ENCODE measurements around the gene SLC13A3. TPM values are rescaled to one million over a fixed set of nuclear protein-coding genes. Genes with fewer than 3 reads are reported as not detected.

The SLC13A3 gene
- total and polyA plus RNA-seq, 12 donors = 0.13 to 1.2 (median 0.58) TPM

- H3K27me3 ChIP-seq = no peaks in the 10 kb centered on the region
- H3K4me3 ChIP-seq = no peak overlapping the region
- peaks cover 0 to 14% (median 0%) of the 10 kb centered on the region in 11 donors for H3K9me3 ChIP-seq
- H3K27ac ChIP-seq = no peak overlapping the region
- H3K4me1 ChIP-seq = no peaks in the 10 kb centered on the region
- intact Hi-C loops (cut with DNase I) = no loop called here
- no peak for DNase-seq
- no peak for ATAC-seq
- H3K36me3 ChIP-seq = no peaks in the 10 kb centered on the region
- no peak for TF ChIP-seq CTCF (IDR thresholded peaks at IDR 0.05)
- 87 to 93% methylated on average over 4 of the region's 4 CpGs for WGBS, 2 donors
These were observed 9.2 kb upstream of the SLC13A3 start for GRCh38 chr20:46660487-46660886.

- ATAC-seq (no peak), DNase-seq (no peak)
- Histone ChIP-seq H3K36me3 (no peaks in the 10 kb centered on the region), H3K27me3 (peaks cover 0 to 21% (median 8%) of the 10 kb centered on the region in 7 donors), H3K4me1 (no peaks in the 10 kb centered on the region), H3K4me3 (no peak overlapping the region), H3K27ac (no peak overlapping the region), H3K9me3 (peaks cover 0 to 14% (median 0%) of the 10 kb centered on the region in 11 donors)
- no peak for TF ChIP-seq CTCF (IDR thresholded peaks at IDR 0.05)
- 78 to 83% methylated on average over 7 of the region's 7 CpGs for WGBS, 2 donors
- intact Hi-C loops (cut with DNase I) = loop anchor here in 1 of 10 donors (10.0 kb wide), 1 partner anchor 123 kb away; no protein-coding TSS in a partner anchor
These were observed 6.4 kb upstream of the SLC13A3 start for GRCh38 chr20:46657618-46658017.

GRCh38 chr20:46657137-46657536 lies 5.9 kb upstream of the SLC13A3 start:
- H3K27me3 ChIP-seq = peaks cover 0 to 26% (median 13%) of the 10 kb centered on the region in 7 donors
- DNase-seq = no peak
- 85 to 88% methylated on average over 8 of the region's 8 CpGs for WGBS, 2 donors
- H3K4me1 ChIP-seq = no peaks in the 10 kb centered on the region
- no peak overlapping the region for H3K4me3 ChIP-seq
- no peak for TF ChIP-seq CTCF (IDR thresholded peaks at IDR 0.05)
- peaks cover 0 to 14% (median 0%) of the 10 kb centered on the region in 11 donors for H3K9me3 ChIP-seq
- no peak overlapping the region for H3K27ac ChIP-seq
- no peak for ATAC-seq
- H3K36me3 ChIP-seq = no peaks in the 10 kb centered on the region
- intact Hi-C loops (cut with DNase I) = loop anchor here in 1 of 10 donors (10.0 kb wide), 1 partner anchor 122 kb away; no protein-coding TSS in a partner anchor

- H3K27ac ChIP-seq = no peak overlapping the region
- H3K4me1 ChIP-seq = no peaks in the 10 kb centered on the region
- H3K36me3 ChIP-seq = no peaks in the 10 kb centered on the region
- H3K9me3 ChIP-seq = no peaks in the 10 kb centered on the region
- no peak for TF ChIP-seq CTCF (IDR thresholded peaks at IDR 0.05)
- DNase-seq = no peak
- peaks cover 4 to 45% (median 30%) of the 10 kb centered on the region in 7 donors for H3K27me3 ChIP-seq
- intact Hi-C loops (cut with DNase I) = loop anchor here in 1 of 10 donors (10.0 kb wide), 1 partner anchor 118 kb away; no protein-coding TSS in a partner anchor
- no peak for ATAC-seq
- H3K4me3 ChIP-seq = no peak overlapping the region
These were observed 1.4 kb upstream of the SLC13A3 start for GRCh38 chr20:46652699-46653098.

All from heart right ventricle (tissue), 16 donors.